WTC11 (cell line): ENCODE measurements around the gene ESYT2. TPM values are rescaled to one million over a fixed set of nuclear protein-coding genes. Genes with fewer than 3 reads are reported as not detected.

Experiments
- ATAC-seq: fragments of 200-7000 bp; cut with Tn5 transposase; 2 replicates; pipeline ENCODE4 v1.10.0; 2021; ENCODE audit warnings: mild to moderate bottlenecking, moderate library complexity
- CTCF ChIA-PET: fragments of 300-600 bp; sonication (Branson Sonifier 250); formaldehyde crosslinking; loops from one replicate; lab custom pipeline; 2021; ENCODE audit warnings: antibody characterized with exemption; lab: Charles Lee
- POLR2A ChIA-PET: fragments of 350-600 bp; sonication (Branson Sonifier 250); formaldehyde crosslinking; loops from one replicate; lab custom pipeline; 2021; ENCODE audit warnings: antibody characterized with exemption; lab: Charles Lee
- DNase-seq: peaks from one replicate; pipeline ENCODE4 v3.0.0; 2021; ENCODE audit warnings: low spot score
- H3K27ac Mint-ChIP-seq: 2 replicates; pipeline ENCODE4 v1.8.0; 2021; ENCODE audit warnings: mixed read lengths
- H3K27me3 Mint-ChIP-seq: 2 replicates; pipeline ENCODE4 v1.8.0; 2021; ENCODE audit warnings: low read depth, mild to moderate bottlenecking, moderate library complexity, mixed read lengths
- H3K36me3 Mint-ChIP-seq: 2 replicates; pipeline ENCODE4 v1.8.0; 2021; ENCODE audit warnings: mixed read lengths
- H3K4me1 Mint-ChIP-seq: 2 replicates; pipeline ENCODE4 v1.8.0; 2022; ENCODE audit warnings: mixed read lengths
- H3K4me3 Mint-ChIP-seq: 2 replicates; pipeline ENCODE4 v1.8.0; 2021; ENCODE audit warnings: mild to moderate bottlenecking, moderate library complexity, mixed read lengths
- H3K9me3 Mint-ChIP-seq: 2 replicates; pipeline ENCODE4 v1.8.0; 2021; ENCODE audit warnings: mixed read lengths
- CBFB ChIP-seq: sonication (generic); formaldehyde crosslinking; IDR thresholded peaks from 2 replicates; pipeline ENCODE4 v1.8.1; 2022; ENCODE audit warnings: mild to moderate bottlenecking, low read depth, missing genetic modification reagents
- ELF4 ChIP-seq: sonication (generic); formaldehyde crosslinking; IDR thresholded peaks from 2 replicates; pipeline ENCODE4 v1.8.1; 2022; ENCODE audit warnings: low read depth, mild to moderate bottlenecking, moderate library complexity, missing genetic modification reagents
- ETV6 ChIP-seq: sonication (generic); formaldehyde crosslinking; IDR thresholded peaks from 2 replicates; pipeline ENCODE4 v1.8.1; 2022; ENCODE audit warnings: mild to moderate bottlenecking, missing genetic modification reagents
- FOXP1 ChIP-seq: sonication (generic); formaldehyde crosslinking; IDR thresholded peaks from 2 replicates; pipeline ENCODE4 v1.8.0; 2022; ENCODE audit warnings: missing genetic modification reagents, mild to moderate bottlenecking, moderate library complexity, borderline replicate concordance
- GRHL2 ChIP-seq: fragments of 250-450 bp; sonication (Bioruptor Pico); IDR thresholded peaks from 2 replicates; pipeline ENCODE4 v1.8.0; 2022; ENCODE audit warnings: mild to moderate bottlenecking, moderate library complexity; ENCODE audit not compliant: insufficient replicate concordance, severe bottlenecking
- JAZF1 ChIP-seq: fragments of 250-450 bp; sonication (Bioruptor Pico); IDR thresholded peaks from 2 replicates; pipeline ENCODE4 v1.9.0; 2021; ENCODE audit warnings: moderate library complexity, mild to moderate bottlenecking, inconsistent platforms
- NFYB ChIP-seq: sonication (generic); formaldehyde crosslinking; conservative IDR thresholded peaks from 2 replicates; pipeline ENCODE4 v1.8.0; 2022; ENCODE audit warnings: low read depth, missing genetic modification reagents
- NR2C2 ChIP-seq: sonication (generic); formaldehyde crosslinking; IDR thresholded peaks from 2 replicates; pipeline ENCODE4 v1.8.0; 2022; ENCODE audit warnings: mild to moderate bottlenecking, missing genetic modification reagents
- PRRX2 ChIP-seq: fragments of 250-450 bp; sonication (Bioruptor Pico); IDR thresholded peaks from 2 replicates; pipeline ENCODE4 v1.8.0; 2021; ENCODE audit warnings: mild to moderate bottlenecking
- SOX15 ChIP-seq: fragments of 250-450 bp; sonication (Bioruptor Pico); IDR thresholded peaks from 2 replicates; pipeline ENCODE4 v1.9.0; 2021; ENCODE audit warnings: mild to moderate bottlenecking
- ZNF671 ChIP-seq: fragments of 250-450 bp; sonication (Bioruptor Pico); IDR thresholded peaks from 2 replicates; pipeline ENCODE4 v1.8.0; 2021; ENCODE audit warnings: mild to moderate bottlenecking
- total RNA-seq: library from RNA; stranded (reverse); gene quantifications from 3 replicates; pipeline ENCODE4 v1.2.3, GENCODE V29; 2021
- TF ChIP-seq, protein P1 (sequence below): sonication (generic); formaldehyde crosslinking; IDR thresholded peaks from 2 replicates; pipeline ENCODE4 v1.8.0; 2023; ENCODE audit warnings: missing genetic modification reagents, mild to moderate bottlenecking, borderline replicate concordance
- TF ChIP-seq, protein P2 (sequence below): sonication (generic); formaldehyde crosslinking; IDR thresholded peaks from 2 replicates; pipeline ENCODE4 v1.8.1; 2022; ENCODE audit warnings: mild to moderate bottlenecking, missing genetic modification reagents, moderate library complexity, borderline replicate concordance
- TF ChIP-seq, protein P3 (sequence below): fragments of 250-450 bp; sonication (Bioruptor Pico); IDR thresholded peaks from 2 replicates; pipeline ENCODE4 v1.8.0; 2021; ENCODE audit warnings: mild to moderate bottlenecking
- TF ChIP-seq, protein P4 (sequence below): fragments of 250-450 bp; sonication (Bioruptor Pico); IDR thresholded peaks from 2 replicates; pipeline ENCODE4 v2.1.2; 2022; ENCODE audit warnings: mild to moderate bottlenecking, moderate library complexity
- TF ChIP-seq, protein P5 (sequence below): fragments of 250-450 bp; sonication (Bioruptor Pico); conservative IDR thresholded peaks from 2 replicates; pipeline ENCODE4 v1.9.0; 2021; ENCODE audit warnings: mild to moderate bottlenecking
- TF ChIP-seq, protein P6 (sequence below): sonication (generic); formaldehyde crosslinking; IDR thresholded peaks from 2 replicates; pipeline ENCODE4 v1.8.1; 2023; ENCODE audit warnings: mild to moderate bottlenecking, missing genetic modification reagents
- TF ChIP-seq, protein P7 (sequence below): sonication (generic); formaldehyde crosslinking; IDR thresholded peaks from 2 replicates; pipeline ENCODE4 v1.8.0; 2023; ENCODE audit warnings: mild to moderate bottlenecking, missing genetic modification reagents
- TF ChIP-seq, protein P8 (sequence below): sonication (generic); formaldehyde crosslinking; IDR thresholded peaks from 2 replicates; pipeline ENCODE4 v1.8.0; 2022; ENCODE audit warnings: mild to moderate bottlenecking, missing genetic modification reagents

The ESYT2 gene
- total RNA-seq, 1 experiment from 2014 or later = 45.1 TPM

DNA sequence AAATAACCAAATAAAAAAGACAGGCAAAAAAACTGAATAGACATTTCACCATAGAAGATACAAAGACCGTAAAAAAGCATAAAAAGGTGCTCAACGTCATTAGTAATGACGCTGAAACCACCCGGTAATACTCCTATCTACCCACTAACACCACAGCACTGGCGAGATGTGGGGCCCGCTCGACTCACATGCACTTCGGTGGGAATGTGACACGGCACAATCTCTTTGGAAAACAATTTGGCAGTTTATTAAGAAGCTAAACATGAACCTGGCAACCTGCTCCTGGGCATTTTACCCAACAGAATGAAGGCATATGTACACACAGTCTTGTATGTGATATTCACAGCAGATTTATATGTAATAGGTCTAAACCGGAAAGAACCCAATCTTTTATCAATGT, 81.9 kb downstream of the ESYT2 start:
- ATAC-seq (no peak), DNase-seq (no peak)
- Mint-ChIP-seq H3K27ac (no peak overlapping the region), H3K4me3 (no peak overlapping the region), H3K36me3 (peaks cover 55% of the 10 kb centered on the region), H3K4me1 (no peaks in the 10 kb centered on the region), H3K9me3 (no peaks in the 10 kb centered on the region), H3K27me3 (no peaks in the 10 kb centered on the region; the same call in 1 of the 2 replicates)
- POLR2A ChIA-PET = no interaction called here
- CTCF ChIA-PET = no interaction called here
- TF ChIP-seq, protein P1, sequence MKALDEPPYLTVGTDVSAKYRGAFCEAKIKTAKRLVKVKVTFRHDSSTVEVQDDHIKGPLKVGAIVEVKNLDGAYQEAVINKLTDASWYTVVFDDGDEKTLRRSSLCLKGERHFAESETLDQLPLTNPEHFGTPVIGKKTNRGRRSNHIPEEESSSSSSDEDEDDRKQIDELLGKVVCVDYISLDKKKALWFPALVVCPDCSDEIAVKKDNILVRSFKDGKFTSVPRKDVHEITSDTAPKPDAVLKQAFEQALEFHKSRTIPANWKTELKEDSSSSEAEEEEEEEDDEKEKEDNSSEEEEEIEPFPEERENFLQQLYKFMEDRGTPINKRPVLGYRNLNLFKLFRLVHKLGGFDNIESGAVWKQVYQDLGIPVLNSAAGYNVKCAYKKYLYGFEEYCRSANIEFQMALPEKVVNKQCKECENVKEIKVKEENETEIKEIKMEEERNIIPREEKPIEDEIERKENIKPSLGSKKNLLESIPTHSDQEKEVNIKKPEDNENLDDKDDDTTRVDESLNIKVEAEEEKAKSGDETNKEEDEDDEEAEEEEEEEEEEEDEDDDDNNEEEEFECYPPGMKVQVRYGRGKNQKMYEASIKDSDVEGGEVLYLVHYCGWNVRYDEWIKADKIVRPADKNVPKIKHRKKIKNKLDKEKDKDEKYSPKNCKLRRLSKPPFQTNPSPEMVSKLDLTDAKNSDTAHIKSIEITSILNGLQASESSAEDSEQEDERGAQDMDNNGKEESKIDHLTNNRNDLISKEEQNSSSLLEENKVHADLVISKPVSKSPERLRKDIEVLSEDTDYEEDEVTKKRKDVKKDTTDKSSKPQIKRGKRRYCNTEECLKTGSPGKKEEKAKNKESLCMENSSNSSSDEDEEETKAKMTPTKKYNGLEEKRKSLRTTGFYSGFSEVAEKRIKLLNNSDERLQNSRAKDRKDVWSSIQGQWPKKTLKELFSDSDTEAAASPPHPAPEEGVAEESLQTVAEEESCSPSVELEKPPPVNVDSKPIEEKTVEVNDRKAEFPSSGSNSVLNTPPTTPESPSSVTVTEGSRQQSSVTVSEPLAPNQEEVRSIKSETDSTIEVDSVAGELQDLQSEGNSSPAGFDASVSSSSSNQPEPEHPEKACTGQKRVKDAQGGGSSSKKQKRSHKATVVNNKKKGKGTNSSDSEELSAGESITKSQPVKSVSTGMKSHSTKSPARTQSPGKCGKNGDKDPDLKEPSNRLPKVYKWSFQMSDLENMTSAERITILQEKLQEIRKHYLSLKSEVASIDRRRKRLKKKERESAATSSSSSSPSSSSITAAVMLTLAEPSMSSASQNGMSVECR (CRISPR knock-in tag) = no peak
- TF ChIP-seq, protein P2, sequence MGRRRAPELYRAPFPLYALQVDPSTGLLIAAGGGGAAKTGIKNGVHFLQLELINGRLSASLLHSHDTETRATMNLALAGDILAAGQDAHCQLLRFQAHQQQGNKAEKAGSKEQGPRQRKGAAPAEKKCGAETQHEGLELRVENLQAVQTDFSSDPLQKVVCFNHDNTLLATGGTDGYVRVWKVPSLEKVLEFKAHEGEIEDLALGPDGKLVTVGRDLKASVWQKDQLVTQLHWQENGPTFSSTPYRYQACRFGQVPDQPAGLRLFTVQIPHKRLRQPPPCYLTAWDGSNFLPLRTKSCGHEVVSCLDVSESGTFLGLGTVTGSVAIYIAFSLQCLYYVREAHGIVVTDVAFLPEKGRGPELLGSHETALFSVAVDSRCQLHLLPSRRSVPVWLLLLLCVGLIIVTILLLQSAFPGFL (CRISPR knock-in tag) = no peak
- TF ChIP-seq, protein P3, sequence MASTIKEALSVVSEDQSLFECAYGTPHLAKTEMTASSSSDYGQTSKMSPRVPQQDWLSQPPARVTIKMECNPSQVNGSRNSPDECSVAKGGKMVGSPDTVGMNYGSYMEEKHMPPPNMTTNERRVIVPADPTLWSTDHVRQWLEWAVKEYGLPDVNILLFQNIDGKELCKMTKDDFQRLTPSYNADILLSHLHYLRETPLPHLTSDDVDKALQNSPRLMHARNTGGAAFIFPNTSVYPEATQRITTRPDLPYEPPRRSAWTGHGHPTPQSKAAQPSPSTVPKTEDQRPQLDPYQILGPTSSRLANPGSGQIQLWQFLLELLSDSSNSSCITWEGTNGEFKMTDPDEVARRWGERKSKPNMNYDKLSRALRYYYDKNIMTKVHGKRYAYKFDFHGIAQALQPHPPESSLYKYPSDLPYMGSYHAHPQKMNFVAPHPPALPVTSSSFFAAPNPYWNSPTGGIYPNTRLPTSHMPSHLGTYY = no peak
- no peak for TF ChIP-seq ELF4
- TF ChIP-seq FOXP1 (CRISPR knock-in tag) = no peak
- TF ChIP-seq ETV6 (CRISPR knock-in tag) = no peak
- no peak for TF ChIP-seq ZNF671 (CRISPR knock-in tag)
- TF ChIP-seq CBFB (CRISPR knock-in tag) = no peak
- no peak for TF ChIP-seq NFYB
- no peak for TF ChIP-seq NR2C2 (CRISPR knock-in tag)
- TF ChIP-seq, protein P4, sequence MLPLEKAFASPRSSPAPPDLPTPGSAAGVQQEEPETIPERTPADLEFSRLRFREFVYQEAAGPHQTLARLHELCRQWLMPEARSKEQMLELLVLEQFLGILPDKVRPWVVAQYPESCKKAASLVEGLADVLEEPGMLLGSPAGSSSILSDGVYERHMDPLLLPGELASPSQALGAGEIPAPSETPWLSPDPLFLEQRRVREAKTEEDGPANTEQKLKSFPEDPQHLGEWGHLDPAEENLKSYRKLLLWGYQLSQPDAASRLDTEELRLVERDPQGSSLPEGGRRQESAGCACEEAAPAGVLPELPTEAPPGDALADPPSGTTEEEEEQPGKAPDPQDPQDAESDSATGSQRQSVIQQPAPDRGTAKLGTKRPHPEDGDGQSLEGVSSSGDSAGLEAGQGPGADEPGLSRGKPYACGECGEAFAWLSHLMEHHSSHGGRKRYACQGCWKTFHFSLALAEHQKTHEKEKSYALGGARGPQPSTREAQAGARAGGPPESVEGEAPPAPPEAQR = no peak
- no peak for TF ChIP-seq JAZF1
- TF ChIP-seq, protein P5, sequence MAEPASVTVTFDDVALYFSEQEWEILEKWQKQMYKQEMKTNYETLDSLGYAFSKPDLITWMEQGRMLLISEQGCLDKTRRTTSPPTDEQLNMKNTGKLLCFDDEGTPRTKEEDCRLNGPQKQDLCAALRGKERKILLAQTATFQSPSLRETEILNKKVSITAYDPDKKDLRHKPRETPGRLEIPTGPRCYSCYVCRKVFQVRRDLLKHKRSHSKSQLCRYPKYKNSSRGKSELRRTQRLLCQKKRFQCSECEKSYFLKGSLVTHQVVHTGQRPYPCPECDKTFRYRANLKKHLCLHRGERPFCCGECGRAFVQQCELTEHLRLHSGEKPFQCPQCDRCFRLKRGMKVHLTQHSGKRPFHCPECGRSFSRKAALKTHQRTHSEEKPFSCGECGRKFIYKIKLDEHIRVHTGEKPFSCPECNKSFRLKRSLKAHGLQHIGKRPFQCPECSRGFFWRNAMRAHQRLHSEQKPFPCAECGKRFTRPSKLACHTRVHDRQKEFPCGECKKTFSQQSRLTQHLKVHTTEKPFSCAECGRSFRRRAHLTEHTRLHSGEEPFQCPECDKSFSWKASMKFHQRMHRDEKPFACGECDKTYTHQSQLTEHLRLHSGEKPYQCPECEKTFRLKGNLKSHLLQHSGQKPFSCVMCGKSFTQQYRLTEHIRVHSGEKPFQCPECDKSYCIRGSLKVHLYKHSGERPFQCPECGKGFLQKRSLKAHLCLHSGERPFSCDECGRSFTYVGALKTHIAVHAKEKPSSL (CRISPR knock-in tag) = no peak
- TF ChIP-seq, protein P6, sequence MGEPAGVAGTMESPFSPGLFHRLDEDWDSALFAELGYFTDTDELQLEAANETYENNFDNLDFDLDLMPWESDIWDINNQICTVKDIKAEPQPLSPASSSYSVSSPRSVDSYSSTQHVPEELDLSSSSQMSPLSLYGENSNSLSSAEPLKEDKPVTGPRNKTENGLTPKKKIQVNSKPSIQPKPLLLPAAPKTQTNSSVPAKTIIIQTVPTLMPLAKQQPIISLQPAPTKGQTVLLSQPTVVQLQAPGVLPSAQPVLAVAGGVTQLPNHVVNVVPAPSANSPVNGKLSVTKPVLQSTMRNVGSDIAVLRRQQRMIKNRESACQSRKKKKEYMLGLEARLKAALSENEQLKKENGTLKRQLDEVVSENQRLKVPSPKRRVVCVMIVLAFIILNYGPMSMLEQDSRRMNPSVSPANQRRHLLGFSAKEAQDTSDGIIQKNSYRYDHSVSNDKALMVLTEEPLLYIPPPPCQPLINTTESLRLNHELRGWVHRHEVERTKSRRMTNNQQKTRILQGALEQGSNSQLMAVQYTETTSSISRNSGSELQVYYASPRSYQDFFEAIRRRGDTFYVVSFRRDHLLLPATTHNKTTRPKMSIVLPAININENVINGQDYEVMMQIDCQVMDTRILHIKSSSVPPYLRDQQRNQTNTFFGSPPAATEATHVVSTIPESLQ (CRISPR knock-in tag) = no peak
- TF ChIP-seq, protein P7, sequence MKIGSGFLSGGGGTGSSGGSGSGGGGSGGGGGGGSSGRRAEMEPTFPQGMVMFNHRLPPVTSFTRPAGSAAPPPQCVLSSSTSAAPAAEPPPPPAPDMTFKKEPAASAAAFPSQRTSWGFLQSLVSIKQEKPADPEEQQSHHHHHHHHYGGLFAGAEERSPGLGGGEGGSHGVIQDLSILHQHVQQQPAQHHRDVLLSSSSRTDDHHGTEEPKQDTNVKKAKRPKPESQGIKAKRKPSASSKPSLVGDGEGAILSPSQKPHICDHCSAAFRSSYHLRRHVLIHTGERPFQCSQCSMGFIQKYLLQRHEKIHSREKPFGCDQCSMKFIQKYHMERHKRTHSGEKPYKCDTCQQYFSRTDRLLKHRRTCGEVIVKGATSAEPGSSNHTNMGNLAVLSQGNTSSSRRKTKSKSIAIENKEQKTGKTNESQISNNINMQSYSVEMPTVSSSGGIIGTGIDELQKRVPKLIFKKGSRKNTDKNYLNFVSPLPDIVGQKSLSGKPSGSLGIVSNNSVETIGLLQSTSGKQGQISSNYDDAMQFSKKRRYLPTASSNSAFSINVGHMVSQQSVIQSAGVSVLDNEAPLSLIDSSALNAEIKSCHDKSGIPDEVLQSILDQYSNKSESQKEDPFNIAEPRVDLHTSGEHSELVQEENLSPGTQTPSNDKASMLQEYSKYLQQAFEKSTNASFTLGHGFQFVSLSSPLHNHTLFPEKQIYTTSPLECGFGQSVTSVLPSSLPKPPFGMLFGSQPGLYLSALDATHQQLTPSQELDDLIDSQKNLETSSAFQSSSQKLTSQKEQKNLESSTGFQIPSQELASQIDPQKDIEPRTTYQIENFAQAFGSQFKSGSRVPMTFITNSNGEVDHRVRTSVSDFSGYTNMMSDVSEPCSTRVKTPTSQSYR (CRISPR knock-in tag) = no peak
- no peak for TF ChIP-seq SOX15 (CRISPR knock-in tag)
- no peak for TF ChIP-seq PRRX2 (CRISPR knock-in tag)
- TF ChIP-seq GRHL2 (CRISPR knock-in tag) = no peak
- TF ChIP-seq, protein P8, sequence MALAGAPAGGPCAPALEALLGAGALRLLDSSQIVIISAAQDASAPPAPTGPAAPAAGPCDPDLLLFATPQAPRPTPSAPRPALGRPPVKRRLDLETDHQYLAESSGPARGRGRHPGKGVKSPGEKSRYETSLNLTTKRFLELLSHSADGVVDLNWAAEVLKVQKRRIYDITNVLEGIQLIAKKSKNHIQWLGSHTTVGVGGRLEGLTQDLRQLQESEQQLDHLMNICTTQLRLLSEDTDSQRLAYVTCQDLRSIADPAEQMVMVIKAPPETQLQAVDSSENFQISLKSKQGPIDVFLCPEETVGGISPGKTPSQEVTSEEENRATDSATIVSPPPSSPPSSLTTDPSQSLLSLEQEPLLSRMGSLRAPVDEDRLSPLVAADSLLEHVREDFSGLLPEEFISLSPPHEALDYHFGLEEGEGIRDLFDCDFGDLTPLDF (CRISPR knock-in tag) = no peak
